ENCODE data around the gene MYH11.
"Not testable (repeated sequence)": the region's sequence is repeated elsewhere in the genome, so short reads cannot be mapped to it uniquely, and the experiment has no call there.

Gene MYH11

GRCh38 chr16:15855704-15856003 is 1.2 kb downstream of the MYH11 start:
- Histone ChIP-seq H3K9me3 (ENCODE audit: severe bottlenecking) (no peaks in the 10 kb centered on the region), H3K27me3 (ENCODE audit: insufficient read depth, low read depth, severe bottlenecking) (peaks cover 32% of the 10 kb centered on the region), H3K4me3 (ENCODE audit: low read depth, low read length) (no peak overlapping the region), H3K27ac (no peak overlapping the region), H3K36me3 (no peaks in the 10 kb centered on the region)
- TF ChIP-seq CTCF (IDR thresholded peaks at IDR 0.05; ENCODE audit: low read depth, low read length), result no peak
- no peak for DNase-seq

- no peak for DNase-seq
- H3K36me3 ChIP-seq, result no peaks in the 10 kb centered on the region
- H3K27ac ChIP-seq, result no peak overlapping the region
- H3K4me3 ChIP-seq (ENCODE audit: low read depth, low read length), result no peak overlapping the region
- H3K9me3 ChIP-seq (ENCODE audit: severe bottlenecking), result no peaks in the 10 kb centered on the region
- no peak for TF ChIP-seq CTCF (IDR thresholded peaks at IDR 0.05; ENCODE audit: low read depth, low read length)
- H3K27me3 ChIP-seq (ENCODE audit: insufficient read depth, low read depth, severe bottlenecking), result peaks cover 32% of the 10 kb centered on the region
These were observed 1.7 kb downstream of the MYH11 start for GRCh38 chr16:15854906-15855703.

- no peak for TF ChIP-seq CTCF (IDR thresholded peaks at IDR 0.05; ENCODE audit: low read depth, low read length)
- H3K27ac ChIP-seq, result no peak overlapping the region
These were observed 2.8 kb downstream of the MYH11 start for GRCh38 chr16:15854061-15854460.

GRCh38 chr16:15853021-15853420 is 3.8 kb downstream of the MYH11 start:
- H3K27me3 ChIP-seq (ENCODE audit: insufficient read depth, low read depth, severe bottlenecking), result peaks cover 21% of the 10 kb centered on the region
- no peak overlapping the region for H3K4me3 ChIP-seq (ENCODE audit: low read depth, low read length)
- no peaks in the 10 kb centered on the region for H3K36me3 ChIP-seq
- no peak overlapping the region for H3K27ac ChIP-seq
- no peaks in the 10 kb centered on the region for H3K9me3 ChIP-seq (ENCODE audit: severe bottlenecking)
- no peak for TF ChIP-seq CTCF (IDR thresholded peaks at IDR 0.05; ENCODE audit: low read depth, low read length)
- DNase-seq, result no peak

More at GRCh38 chr16:15854061-15854460, 2.8 kb downstream of the MYH11 start:
- Histone ChIP-seq H3K4me3 (ENCODE audit: low read depth, low read length) (no peak overlapping the region), H3K9me3 (ENCODE audit: severe bottlenecking) (no peaks in the 10 kb centered on the region), H3K36me3 (no peaks in the 10 kb centered on the region), H3K27me3 (ENCODE audit: insufficient read depth, low read depth, severe bottlenecking) (peaks cover 29% of the 10 kb centered on the region)
- no peak for DNase-seq

GRCh38 chr16:15850555-15850954 is 6.3 kb downstream of the MYH11 start:
- H3K36me3 ChIP-seq; DNase-seq; H3K4me3 ChIP-seq (ENCODE audit: low read depth, low read length); H3K9me3 ChIP-seq (ENCODE audit: severe bottlenecking); H3K27ac ChIP-seq; H3K27me3 ChIP-seq (ENCODE audit: insufficient read depth, low read depth, severe bottlenecking): not testable (repeated sequence)

- no peak for DNase-seq
- Histone ChIP-seq H3K9me3 (ENCODE audit: severe bottlenecking) (no peaks in the 10 kb centered on the region), H3K27ac (no peak overlapping the region), H3K4me3 (ENCODE audit: low read depth, low read length) (no peak overlapping the region), H3K36me3 (no peaks in the 10 kb centered on the region), H3K27me3 (ENCODE audit: insufficient read depth, low read depth, severe bottlenecking) (no peaks in the 10 kb centered on the region)
- no peak for TF ChIP-seq CTCF (IDR thresholded peaks at IDR 0.05; ENCODE audit: low read depth, low read length)
These were observed 7.4 kb downstream of the MYH11 start for GRCh38 chr16:15849209-15849981.

Data from WERI-Rb-1 (cell line).